ENCODE measurements around the gene MYO1D. TPM values are rescaled to one million over a fixed set of nuclear protein-coding genes. Genes with fewer than 3 reads are reported as not detected.

MYO1D gene
- total RNA-seq, 1 experiment from 2014 or later = 35.7 TPM

DNA sequence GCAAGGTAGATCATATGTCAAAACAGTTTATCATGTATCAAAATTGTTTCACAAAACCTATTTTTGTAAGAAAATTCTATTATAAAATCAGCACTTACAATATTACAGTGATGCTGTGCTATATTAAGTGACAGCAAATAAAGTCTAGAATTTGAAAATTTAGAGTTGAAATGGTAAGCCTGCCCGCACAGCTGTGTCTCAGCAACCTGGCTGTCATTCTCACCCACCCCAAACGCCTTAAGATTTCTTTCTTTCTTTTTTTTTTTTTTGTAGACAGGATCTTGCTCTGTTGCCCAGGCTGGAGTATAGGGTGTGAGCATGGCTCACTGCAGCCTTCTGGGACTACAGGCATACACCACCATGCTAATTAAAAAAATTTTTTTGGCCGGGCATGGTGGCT is 363.3 kb downstream of the MYO1D start:
- Histone ChIP-seq H3K27ac (ENCODE audit: low read depth, low read length) (no peak overlapping the region), H3K4me3 (replicated peaks in 1 of 2; ENCODE audit: low read depth in 1 of 2, low read length in 2 of 2) (no peak overlapping the region), H3K4me1 (ENCODE audit: control insufficient read depth in 1 of 2, insufficient read depth in 2 of 2, low read length in 2 of 2) (no peaks in the 10 kb centered on the region; a peak in 1 of 4 replicates), H4K20me1 (ENCODE audit: insufficient read depth) (no peaks in the 10 kb centered on the region), H3K9me2 (ENCODE audit: insufficient read depth) (no peaks in the 10 kb centered on the region), H3K9ac (ENCODE audit: low read length) (no peak overlapping the region), H3K79me2 (ENCODE audit: insufficient read depth, low read length) (no peaks in the 10 kb centered on the region), H3K9me3 (ENCODE audit: control insufficient read depth in 1 of 2, insufficient read depth in 1 of 2, low read depth in 1 of 2, low read length in 2 of 2) (no peaks in the 10 kb centered on the region), H2AFZ (ENCODE audit: low read depth, low read length, poor library complexity, severe bottlenecking) (no peak overlapping the region), H3K27me3 (ENCODE audit: insufficient read depth, low read length) (no peaks in the 10 kb centered on the region), H3K4me2 (ENCODE audit: low read length) (no peak overlapping the region), H3K36me3 (ENCODE audit: control insufficient read depth in 1 of 2, insufficient read depth in 2 of 2, low read length in 2 of 2) (no peaks in the 10 kb centered on the region)
- intact Hi-C loops (cut with micrococcal nuclease) = loop anchor here (10.0 kb wide), 1 partner anchor 59 kb away; no protein-coding TSS in a partner anchor
- RAD21 ChIA-PET (ENCODE audit: low non-redundant PET in 1 of 2, low total read pairs in 2 of 2, uncharacterized antibody in 2 of 2, unreplicated experiment in 2 of 2) = no interaction called here
- CTCF ChIA-PET = no interaction called here
- POLR2A ChIA-PET = no interaction called here
- no peak for TF ChIP-seq EZH2 (IDR thresholded peaks at IDR 0.05)
- no peak for TF ChIP-seq SP1 (IDR thresholded peaks at IDR 0.05; ENCODE audit: low read depth)
- no peak for TF ChIP-seq SIN3A (IDR thresholded peaks at IDR 0.05; ENCODE audit: low read depth)
- TF ChIP-seq, protein P1, sequence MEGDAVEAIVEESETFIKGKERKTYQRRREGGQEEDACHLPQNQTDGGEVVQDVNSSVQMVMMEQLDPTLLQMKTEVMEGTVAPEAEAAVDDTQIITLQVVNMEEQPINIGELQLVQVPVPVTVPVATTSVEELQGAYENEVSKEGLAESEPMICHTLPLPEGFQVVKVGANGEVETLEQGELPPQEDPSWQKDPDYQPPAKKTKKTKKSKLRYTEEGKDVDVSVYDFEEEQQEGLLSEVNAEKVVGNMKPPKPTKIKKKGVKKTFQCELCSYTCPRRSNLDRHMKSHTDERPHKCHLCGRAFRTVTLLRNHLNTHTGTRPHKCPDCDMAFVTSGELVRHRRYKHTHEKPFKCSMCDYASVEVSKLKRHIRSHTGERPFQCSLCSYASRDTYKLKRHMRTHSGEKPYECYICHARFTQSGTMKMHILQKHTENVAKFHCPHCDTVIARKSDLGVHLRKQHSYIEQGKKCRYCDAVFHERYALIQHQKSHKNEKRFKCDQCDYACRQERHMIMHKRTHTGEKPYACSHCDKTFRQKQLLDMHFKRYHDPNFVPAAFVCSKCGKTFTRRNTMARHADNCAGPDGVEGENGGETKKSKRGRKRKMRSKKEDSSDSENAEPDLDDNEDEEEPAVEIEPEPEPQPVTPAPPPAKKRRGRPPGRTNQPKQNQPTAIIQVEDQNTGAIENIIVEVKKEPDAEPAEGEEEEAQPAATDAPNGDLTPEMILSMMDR (IDR thresholded peaks at IDR 0.05 in 2 of 3, conservative IDR thresholded peaks at IDR 0.05 in 1 of 3; ENCODE audit: borderline replicate concordance in 1 of 3, insufficient read depth in 1 of 3, low read depth in 2 of 3, low read length in 2 of 3) = no peak
- no peak for TF ChIP-seq CBX3 (IDR thresholded peaks at IDR 0.05; ENCODE audit: low read depth)
- no peak for TF ChIP-seq SRF (IDR thresholded peaks at IDR 0.05; ENCODE audit: low read depth)
- no peak for TF ChIP-seq TCF7L2 (IDR thresholded peaks at IDR 0.05; ENCODE audit: borderline replicate concordance, extremely low read depth, insufficient read depth, insufficient read length)
- no peak for TF ChIP-seq RAD21 (IDR thresholded peaks at IDR 0.05; ENCODE audit: low read depth)
- TF ChIP-seq, protein P2, sequence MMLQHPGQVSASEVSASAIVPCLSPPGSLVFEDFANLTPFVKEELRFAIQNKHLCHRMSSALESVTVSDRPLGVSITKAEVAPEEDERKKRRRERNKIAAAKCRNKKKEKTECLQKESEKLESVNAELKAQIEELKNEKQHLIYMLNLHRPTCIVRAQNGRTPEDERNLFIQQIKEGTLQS (IDR thresholded peaks at IDR 0.05) = no peak
- no peak for TF ChIP-seq JUND (IDR thresholded peaks at IDR 0.05)
- no peak for TF ChIP-seq CEBPB (IDR thresholded peaks at IDR 0.05; ENCODE audit: low read depth)
- TF ChIP-seq ZFX (IDR thresholded peaks at IDR 0.05) = no peak
- no peak for TF ChIP-seq EGR1 (IDR thresholded peaks at IDR 0.05; ENCODE audit: low read depth)
- TF ChIP-seq, protein P3, sequence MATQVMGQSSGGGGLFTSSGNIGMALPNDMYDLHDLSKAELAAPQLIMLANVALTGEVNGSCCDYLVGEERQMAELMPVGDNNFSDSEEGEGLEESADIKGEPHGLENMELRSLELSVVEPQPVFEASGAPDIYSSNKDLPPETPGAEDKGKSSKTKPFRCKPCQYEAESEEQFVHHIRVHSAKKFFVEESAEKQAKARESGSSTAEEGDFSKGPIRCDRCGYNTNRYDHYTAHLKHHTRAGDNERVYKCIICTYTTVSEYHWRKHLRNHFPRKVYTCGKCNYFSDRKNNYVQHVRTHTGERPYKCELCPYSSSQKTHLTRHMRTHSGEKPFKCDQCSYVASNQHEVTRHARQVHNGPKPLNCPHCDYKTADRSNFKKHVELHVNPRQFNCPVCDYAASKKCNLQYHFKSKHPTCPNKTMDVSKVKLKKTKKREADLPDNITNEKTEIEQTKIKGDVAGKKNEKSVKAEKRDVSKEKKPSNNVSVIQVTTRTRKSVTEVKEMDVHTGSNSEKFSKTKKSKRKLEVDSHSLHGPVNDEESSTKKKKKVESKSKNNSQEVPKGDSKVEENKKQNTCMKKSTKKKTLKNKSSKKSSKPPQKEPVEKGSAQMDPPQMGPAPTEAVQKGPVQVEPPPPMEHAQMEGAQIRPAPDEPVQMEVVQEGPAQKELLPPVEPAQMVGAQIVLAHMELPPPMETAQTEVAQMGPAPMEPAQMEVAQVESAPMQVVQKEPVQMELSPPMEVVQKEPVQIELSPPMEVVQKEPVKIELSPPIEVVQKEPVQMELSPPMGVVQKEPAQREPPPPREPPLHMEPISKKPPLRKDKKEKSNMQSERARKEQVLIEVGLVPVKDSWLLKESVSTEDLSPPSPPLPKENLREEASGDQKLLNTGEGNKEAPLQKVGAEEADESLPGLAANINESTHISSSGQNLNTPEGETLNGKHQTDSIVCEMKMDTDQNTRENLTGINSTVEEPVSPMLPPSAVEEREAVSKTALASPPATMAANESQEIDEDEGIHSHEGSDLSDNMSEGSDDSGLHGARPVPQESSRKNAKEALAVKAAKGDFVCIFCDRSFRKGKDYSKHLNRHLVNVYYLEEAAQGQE (IDR thresholded peaks at IDR 0.05; ENCODE audit: low read depth) = no peak
- TF ChIP-seq EZH2phosphoT487 (IDR thresholded peaks at IDR 0.05; ENCODE audit: borderline replicate concordance) = no peak
- ATAC-seq (no peak), DNase-seq (ENCODE audit: low read depth, low spot score) (no peak)
- BruUV-seq (replicated peaks) = no TSS peak

Measured in HCT116 (cell line).